Measurements from ENCODE around the gene RHOBTB3. TPM values are rescaled to one million over a fixed set of nuclear protein-coding genes. Genes with fewer than 3 reads are reported as not detected.

RHOBTB3 gene
- total RNA-seq, 4 donors from 2014 or later: 16.7 to 39.4 (median 28.2) TPM

DNA sequence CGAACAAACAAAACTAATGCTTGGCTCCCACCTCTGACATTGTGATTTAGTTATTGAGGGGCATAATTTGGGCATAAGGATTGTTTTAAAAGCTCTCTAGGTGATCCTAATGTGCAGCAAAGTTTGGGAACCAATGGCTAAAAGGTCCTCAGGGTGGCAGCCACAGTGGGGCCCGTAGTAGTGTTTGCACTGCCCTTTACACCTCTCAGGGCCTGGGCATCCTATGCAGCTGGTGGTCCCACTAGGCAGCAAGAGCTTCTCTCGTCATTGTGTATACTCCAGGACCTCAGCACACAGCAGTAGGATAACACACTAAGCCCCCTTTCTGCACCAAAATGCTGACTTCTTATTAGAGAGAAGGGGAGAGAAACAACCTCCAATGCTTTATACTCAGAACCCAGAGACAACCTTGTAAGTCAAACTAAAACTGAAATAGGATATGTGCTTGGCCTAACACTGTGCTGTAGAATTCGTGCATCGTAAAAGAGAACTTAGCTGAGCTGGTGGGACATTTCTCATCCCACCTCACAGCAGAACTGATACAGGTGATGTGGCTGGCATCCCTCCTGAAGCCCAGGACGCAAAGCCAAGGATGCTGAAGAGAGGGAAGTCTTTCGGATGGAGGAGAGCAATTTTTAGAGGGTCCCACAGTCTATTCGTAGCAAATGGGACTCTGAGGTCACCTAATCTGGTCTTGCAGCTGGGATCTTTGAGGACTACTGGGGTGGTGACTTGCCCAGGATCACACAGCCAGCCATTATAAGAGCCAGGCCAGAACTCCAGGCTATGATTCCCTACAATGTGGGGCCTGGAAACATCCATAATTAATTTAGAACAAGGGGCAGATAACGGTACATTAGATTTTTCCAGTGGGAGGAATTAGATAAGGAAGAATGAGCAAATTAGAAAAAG is 90.2 kb downstream of the RHOBTB3 start:
- peak overlapping the region; percentile 70 for H3K4me3 ChIP-seq (ENCODE audit: low read depth, poor library complexity, severe bottlenecking)
- 55 to 63% methylated on average over 9 of the region's 9 CpGs for WGBS, 2 donors
- peak in 1 of 2 donors; percentile 81 for DNase-seq (ENCODE audit: low spot score in 2 of 2)
- intact Hi-C loops (cut with DNase I; ENCODE audit: low total_unique reads): no loop called here
- TF ChIP-seq, protein P1, sequence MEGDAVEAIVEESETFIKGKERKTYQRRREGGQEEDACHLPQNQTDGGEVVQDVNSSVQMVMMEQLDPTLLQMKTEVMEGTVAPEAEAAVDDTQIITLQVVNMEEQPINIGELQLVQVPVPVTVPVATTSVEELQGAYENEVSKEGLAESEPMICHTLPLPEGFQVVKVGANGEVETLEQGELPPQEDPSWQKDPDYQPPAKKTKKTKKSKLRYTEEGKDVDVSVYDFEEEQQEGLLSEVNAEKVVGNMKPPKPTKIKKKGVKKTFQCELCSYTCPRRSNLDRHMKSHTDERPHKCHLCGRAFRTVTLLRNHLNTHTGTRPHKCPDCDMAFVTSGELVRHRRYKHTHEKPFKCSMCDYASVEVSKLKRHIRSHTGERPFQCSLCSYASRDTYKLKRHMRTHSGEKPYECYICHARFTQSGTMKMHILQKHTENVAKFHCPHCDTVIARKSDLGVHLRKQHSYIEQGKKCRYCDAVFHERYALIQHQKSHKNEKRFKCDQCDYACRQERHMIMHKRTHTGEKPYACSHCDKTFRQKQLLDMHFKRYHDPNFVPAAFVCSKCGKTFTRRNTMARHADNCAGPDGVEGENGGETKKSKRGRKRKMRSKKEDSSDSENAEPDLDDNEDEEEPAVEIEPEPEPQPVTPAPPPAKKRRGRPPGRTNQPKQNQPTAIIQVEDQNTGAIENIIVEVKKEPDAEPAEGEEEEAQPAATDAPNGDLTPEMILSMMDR (IDR thresholded peaks at IDR 0.05): no peak
- TF ChIP-seq POLR2A (IDR thresholded peaks at IDR 0.05): no peak

DNA sequence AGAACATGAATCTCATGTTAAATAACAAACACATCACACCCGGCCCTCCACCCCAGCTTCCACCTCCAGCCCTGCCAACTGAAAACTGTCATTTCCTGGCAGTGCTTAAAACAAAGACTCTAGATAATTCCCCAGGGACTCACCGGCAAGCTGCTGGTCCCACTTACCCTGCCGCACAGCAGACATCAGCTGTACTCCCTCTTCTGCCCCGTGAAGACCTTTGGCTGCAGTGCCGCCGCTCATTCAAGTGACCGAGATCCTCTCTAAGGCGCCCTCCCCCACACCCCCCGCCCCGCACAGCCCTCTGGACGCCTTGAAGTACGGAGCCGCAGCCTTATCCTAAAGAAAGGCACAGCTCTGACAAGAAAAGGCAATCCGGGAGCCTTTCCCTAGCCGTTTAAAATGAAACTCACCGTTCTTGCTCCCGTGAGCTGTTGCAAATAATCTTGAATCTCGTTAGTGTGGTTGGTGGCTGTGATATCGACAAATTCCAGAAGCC is 91.0 kb downstream of the RHOBTB3 start:
- peak overlapping the region; percentile 70 for H3K4me3 ChIP-seq (ENCODE audit: low read depth, poor library complexity, severe bottlenecking)
- intact Hi-C loops (cut with DNase I; ENCODE audit: low total_unique reads): no loop called here
- 1% methylated on average over 19 of the region's 19 CpGs for WGBS, 2 donors
- no peak for TF ChIP-seq POLR2A (IDR thresholded peaks at IDR 0.05)
- TF ChIP-seq, protein P1 (IDR thresholded peaks at IDR 0.05): no peak
- DNase-seq (ENCODE audit: low spot score in 2 of 2): peak in 1 of 2 donors; percentile 88

DNA sequence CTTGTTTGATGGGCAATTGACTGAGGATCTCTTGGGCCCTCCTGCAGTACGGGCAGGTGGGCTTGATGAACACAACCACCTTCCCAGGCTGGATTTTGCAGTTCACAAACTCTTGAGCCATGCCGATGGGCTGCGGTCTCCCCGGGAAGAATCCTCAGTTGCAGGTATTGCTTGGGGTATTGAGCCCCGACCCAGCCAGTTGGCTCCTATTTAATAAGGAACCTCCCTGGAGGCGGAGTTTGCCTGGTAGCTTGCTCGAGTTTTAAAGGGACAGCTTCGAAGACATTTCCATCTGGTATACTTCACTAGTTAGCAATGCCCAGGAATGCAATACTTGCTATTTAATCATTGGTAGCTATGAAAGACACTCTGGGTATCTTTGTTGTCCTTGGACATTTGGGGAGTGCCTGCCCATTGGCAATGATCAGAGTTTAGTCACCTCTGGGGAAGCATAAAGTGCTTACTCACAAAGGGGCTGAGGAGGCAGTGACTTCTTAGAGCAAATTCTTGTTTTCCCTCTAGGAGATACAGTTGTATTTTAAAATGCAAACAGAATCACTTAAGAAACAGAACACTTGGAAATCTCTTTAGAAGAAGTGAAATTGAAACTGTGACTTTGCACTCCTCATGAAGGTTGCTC is 91.5 kb downstream of the RHOBTB3 start, which contains the start of gene GLRX:
TSS of gene GLRX (minus strand) at position 185 of the 640 bp plus-strand sequence. CDS start at position 121, 64 bp downstream.
- intact Hi-C loops (cut with DNase I; ENCODE audit: low total_unique reads): no loop called here
- H3K4me3 ChIP-seq (ENCODE audit: low read depth, poor library complexity, severe bottlenecking): peak within 1 kb of the TSS; percentile 70
- WGBS, 2 donors: 0% methylated on average over 8 of the region's 8 CpGs
- TF ChIP-seq POLR2A (IDR thresholded peaks at IDR 0.05): no peak
- TF ChIP-seq, protein P1 (IDR thresholded peaks at IDR 0.05): no peak
- DNase-seq (ENCODE audit: low spot score in 2 of 2): peak; percentile 83 to 94

- no peak overlapping the region for H3K4me3 ChIP-seq (ENCODE audit: low read depth, poor library complexity, severe bottlenecking)
- no peak for TF ChIP-seq POLR2A (IDR thresholded peaks at IDR 0.05)
- TF ChIP-seq, protein P1 (IDR thresholded peaks at IDR 0.05): no peak
- intact Hi-C loops (cut with DNase I; ENCODE audit: low total_unique reads): no loop called here
- DNase-seq (ENCODE audit: low spot score in 2 of 2): peak in 1 of 2 donors; percentile 85
- WGBS, 2 donors: 41 to 51% methylated on average over 7 of the region's 7 CpGs
Measured at GRCh38 chr5:95823218-95823737, 92.1 kb downstream of the RHOBTB3 start.

GRCh38 chr5:95823738-95824609 is 92.8 kb downstream of the RHOBTB3 start:
- peak in 1 of 2 donors; percentile 23 for TF ChIP-seq POLR2A (IDR thresholded peaks at IDR 0.05)
- TF ChIP-seq, protein P1 (IDR thresholded peaks at IDR 0.05): no peak
- 36% methylated on average over 12 of the region's 12 CpGs for WGBS, 2 donors
- H3K4me3 ChIP-seq (ENCODE audit: low read depth, poor library complexity, severe bottlenecking): no peak overlapping the region
- intact Hi-C loops (cut with DNase I; ENCODE audit: low total_unique reads): no loop called here
- peak; percentile 72 to 94 for DNase-seq (ENCODE audit: low spot score in 2 of 2)
